ENCODE results near the gene TRIB2.

TRIB2 gene

DNA sequence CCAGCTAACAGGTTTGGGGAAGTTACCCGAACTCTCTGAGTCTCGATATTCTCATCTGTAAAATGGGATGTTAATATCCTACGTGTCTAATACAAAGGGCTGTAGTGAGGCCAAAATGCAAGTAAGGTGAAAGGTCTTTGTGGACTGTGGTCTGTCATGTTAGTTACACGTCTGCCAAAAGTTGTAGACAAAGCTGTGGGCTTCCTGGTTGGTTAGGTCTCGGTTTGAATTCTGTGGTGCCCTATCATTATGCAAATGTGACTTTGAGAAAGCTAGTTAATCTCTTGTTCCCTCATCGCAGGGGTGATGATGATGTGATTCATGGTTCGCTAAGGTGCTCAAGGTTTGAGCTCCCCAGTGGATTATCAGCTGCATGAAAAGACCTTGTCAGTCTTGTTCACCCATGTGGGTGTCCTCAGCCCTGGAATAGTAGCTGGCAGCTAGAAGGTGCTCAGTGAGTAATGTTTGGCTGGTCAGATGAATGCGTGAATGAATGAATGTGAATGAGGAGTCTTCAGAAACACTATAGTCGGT is 23.1 kb downstream of the TRIB2 start:
- TF ChIP-seq SIN3A (IDR thresholded peaks at IDR 0.05; ENCODE audit: borderline replicate concordance, insufficient read depth, low read length) (no peak), REST (IDR thresholded peaks at IDR 0.05; ENCODE audit: insufficient read depth in 1 of 2, low read depth in 2 of 2, low read length in 2 of 2) (no peak), POLR2AphosphoS5 (IDR thresholded peaks at IDR 0.05; ENCODE audit: low read depth, low read length) (no peak), TAF1 (IDR thresholded peaks at IDR 0.05; ENCODE audit: borderline replicate concordance, insufficient read depth, low read length) (no peak), FOXP2 (optimal IDR thresholded peaks at IDR 0.05; ENCODE audit: borderline replicate concordance, extremely low read depth, extremely low read length, insufficient read depth) (no peak)

- TF ChIP-seq POLR2AphosphoS5 (IDR thresholded peaks at IDR 0.05; ENCODE audit: low read depth, low read length) (no peak), REST (IDR thresholded peaks at IDR 0.05; ENCODE audit: insufficient read depth in 1 of 2, low read depth in 2 of 2, low read length in 2 of 2) (no peak), SIN3A (IDR thresholded peaks at IDR 0.05; ENCODE audit: borderline replicate concordance, insufficient read depth, low read length) (no peak), FOXP2 (optimal IDR thresholded peaks at IDR 0.05; ENCODE audit: borderline replicate concordance, extremely low read depth, extremely low read length, insufficient read depth) (no peak), TAF1 (IDR thresholded peaks at IDR 0.05; ENCODE audit: borderline replicate concordance, insufficient read depth, low read length) (no peak)
These were observed 24.6 kb downstream of the TRIB2 start for GRCh38 chr2:12741380-12741779.

- TF ChIP-seq FOXP2 (optimal IDR thresholded peaks at IDR 0.05; ENCODE audit: borderline replicate concordance, extremely low read depth, extremely low read length, insufficient read depth) (no peak), TAF1 (IDR thresholded peaks at IDR 0.05; ENCODE audit: borderline replicate concordance, insufficient read depth, low read length) (no peak), SIN3A (IDR thresholded peaks at IDR 0.05; ENCODE audit: borderline replicate concordance, insufficient read depth, low read length) (no peak), REST (IDR thresholded peaks at IDR 0.05; ENCODE audit: insufficient read depth in 1 of 2, low read depth in 2 of 2, low read length in 2 of 2) (no peak), POLR2AphosphoS5 (IDR thresholded peaks at IDR 0.05; ENCODE audit: low read depth, low read length) (no peak)
These were observed 26.2 kb downstream of the TRIB2 start for GRCh38 chr2:12742891-12743290.

GRCh38 chr2:12750166-12750905 is 33.6 kb downstream of the TRIB2 start:
- TF ChIP-seq FOXP2 (optimal IDR thresholded peaks at IDR 0.05; ENCODE audit: borderline replicate concordance, extremely low read depth, extremely low read length, insufficient read depth) (no peak), POLR2AphosphoS5 (IDR thresholded peaks at IDR 0.05; ENCODE audit: low read depth, low read length) (no peak), REST (IDR thresholded peaks at IDR 0.05; ENCODE audit: insufficient read depth in 1 of 2, low read depth in 2 of 2, low read length in 2 of 2) (no peak), SIN3A (IDR thresholded peaks at IDR 0.05; ENCODE audit: borderline replicate concordance, insufficient read depth, low read length) (no peak), TAF1 (IDR thresholded peaks at IDR 0.05; ENCODE audit: borderline replicate concordance, insufficient read depth, low read length) (no peak)
